AG09309 (cell line): ENCODE measurements around the gene CNOT1.
A peak's percentile ranks its signal among the peaks of the same experiment; 100 is the strongest.

ENCODE experiments used
- DNase-seq: peaks from one replicate; pipeline ENCODE4 v3.0.0-alpha.2; 2010; ENCODE audit warnings: low read depth
- H3K4me3 ChIP-seq: 2 replicates; pipeline ENCODE4 v1.5.1; 2011; ENCODE audit warnings: mild to moderate bottlenecking, low read depth, low read length, moderate library complexity; ENCODE audit not compliant: control insufficient read depth
- TF ChIP-seq, protein P1 (sequence below): IDR thresholded peaks from 2 replicates; pipeline ENCODE4 v1.5.1; 2011; ENCODE audit warnings: mild to moderate bottlenecking, low read depth, low read length, inconsistent platforms; ENCODE audit not compliant: insufficient read depth, control insufficient read depth; ENCODE audit errors: missing control alignments

Gene CNOT1

DNA sequence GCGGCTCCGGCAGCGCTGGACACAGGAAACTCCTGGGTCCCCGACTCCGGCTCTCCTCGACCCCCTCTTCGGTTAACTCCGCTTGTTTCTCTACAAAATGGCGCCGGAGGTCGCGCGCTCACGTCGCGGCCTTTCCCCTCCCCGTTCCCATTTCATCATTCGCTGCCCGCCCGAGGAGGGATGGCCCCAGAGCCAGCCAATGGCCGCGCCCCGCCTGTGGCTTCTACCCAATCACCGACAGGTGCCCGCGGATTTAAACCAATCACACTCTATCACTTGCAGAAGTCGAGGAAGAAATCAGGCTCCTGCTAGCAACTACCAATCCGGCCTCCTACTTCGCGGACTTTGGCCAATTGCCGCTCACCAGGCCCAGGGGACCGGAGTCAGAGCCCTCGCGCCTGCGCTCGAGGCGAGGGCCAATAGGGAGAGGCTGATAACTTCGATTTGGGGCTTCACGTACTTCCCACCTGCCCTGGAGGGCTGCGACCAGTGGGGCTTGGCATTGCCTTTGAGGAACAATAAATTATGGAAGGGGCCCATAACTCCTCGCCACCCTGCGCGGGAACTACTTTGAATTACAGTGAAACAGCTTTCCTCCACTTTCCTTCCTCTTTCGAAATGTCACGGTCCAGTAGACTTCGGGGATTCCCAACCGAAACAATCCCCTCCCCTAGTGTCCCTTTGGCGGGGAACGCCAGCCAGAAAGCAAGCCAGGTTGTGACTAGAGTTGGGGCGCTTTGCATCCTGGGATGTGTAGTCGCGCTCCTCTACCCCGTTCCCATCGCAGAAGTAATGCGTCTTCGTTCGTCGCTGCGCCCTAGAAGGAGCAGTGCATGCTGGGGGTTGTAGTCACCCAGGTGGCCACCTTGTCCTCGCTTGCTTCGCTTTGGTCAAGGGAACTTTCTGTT lies at the start of gene CNOT1:
TSS of gene CNOT1 (minus strand) at position 94 of the 908 bp plus-strand sequence. CDS start 30,489 bp downstream, outside the sequence.
- peak within 1 kb of the TSS; percentile 93 for H3K4me3 ChIP-seq
- TF ChIP-seq, protein P1, sequence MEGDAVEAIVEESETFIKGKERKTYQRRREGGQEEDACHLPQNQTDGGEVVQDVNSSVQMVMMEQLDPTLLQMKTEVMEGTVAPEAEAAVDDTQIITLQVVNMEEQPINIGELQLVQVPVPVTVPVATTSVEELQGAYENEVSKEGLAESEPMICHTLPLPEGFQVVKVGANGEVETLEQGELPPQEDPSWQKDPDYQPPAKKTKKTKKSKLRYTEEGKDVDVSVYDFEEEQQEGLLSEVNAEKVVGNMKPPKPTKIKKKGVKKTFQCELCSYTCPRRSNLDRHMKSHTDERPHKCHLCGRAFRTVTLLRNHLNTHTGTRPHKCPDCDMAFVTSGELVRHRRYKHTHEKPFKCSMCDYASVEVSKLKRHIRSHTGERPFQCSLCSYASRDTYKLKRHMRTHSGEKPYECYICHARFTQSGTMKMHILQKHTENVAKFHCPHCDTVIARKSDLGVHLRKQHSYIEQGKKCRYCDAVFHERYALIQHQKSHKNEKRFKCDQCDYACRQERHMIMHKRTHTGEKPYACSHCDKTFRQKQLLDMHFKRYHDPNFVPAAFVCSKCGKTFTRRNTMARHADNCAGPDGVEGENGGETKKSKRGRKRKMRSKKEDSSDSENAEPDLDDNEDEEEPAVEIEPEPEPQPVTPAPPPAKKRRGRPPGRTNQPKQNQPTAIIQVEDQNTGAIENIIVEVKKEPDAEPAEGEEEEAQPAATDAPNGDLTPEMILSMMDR: no peak
- DNase-seq: peak; percentile 99

- H3K4me3 ChIP-seq: no peak overlapping the region
- TF ChIP-seq, protein P1: peak; percentile 49
- DNase-seq: no peak
These were observed 49.1 kb upstream of the CNOT1 start for GRCh38 chr16:58678716-58679115.

DNA sequence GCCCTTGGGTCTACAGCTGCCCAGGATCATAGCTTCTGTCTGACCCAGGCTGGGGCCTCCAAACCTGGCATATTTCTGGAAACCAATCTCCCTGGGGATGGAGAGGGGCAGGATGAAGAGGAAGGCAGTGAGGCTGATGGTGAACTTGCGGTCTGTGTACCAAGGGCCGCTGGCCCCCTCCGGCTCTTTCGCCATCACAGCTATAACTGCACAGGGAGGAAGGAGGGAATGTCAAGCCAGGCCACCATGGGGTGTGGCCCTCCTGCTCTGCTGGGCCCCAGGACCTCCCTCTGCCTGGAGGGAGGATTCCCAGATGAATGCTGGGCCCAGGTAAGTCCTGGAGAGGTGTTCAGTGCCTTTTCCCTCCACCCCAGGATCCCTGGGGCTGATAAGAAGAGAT lies 48.6 kb upstream of the CNOT1 start:
- TF ChIP-seq, protein P1: no peak
- DNase-seq: no peak
- no peak overlapping the region for H3K4me3 ChIP-seq

- no peak for DNase-seq
- H3K4me3 ChIP-seq: no peak overlapping the region
- TF ChIP-seq, protein P1: no peak
These were observed 41.4 kb upstream of the CNOT1 start for GRCh38 chr16:58670946-58671583.

DNA sequence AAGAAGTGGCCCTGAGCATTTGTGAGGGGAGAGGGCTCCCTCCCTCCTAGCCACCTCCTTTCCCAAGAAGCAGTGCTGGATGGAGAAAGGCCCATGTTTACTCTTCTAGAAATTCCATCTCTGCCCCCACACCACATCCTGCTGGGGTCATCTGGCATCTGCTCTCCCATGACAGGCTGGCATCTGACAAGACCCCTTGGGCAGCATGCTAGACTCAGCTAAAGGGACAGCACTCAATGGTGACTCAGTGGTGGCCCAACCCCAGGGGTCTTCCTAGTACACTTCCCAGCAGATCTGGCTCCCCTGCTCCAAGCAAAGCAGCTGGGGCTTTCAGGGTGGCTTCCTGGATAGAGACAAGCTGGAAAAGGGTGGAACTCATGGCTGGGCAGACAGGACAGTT lies 40.6 kb upstream of the CNOT1 start:
- no peak overlapping the region for H3K4me3 ChIP-seq
- no peak for DNase-seq
- TF ChIP-seq, protein P1: no peak

GRCh38 chr16:58665200-58665599 lies 35.6 kb upstream of the CNOT1 start:
- H3K4me3 ChIP-seq: no peak overlapping the region
- TF ChIP-seq, protein P1: no peak
- no peak for DNase-seq
